Epithelial cell of proximal tubule (primary cell): ENCODE results near the gene EML1. TPM values are rescaled to one million over a fixed set of nuclear protein-coding genes. Genes with fewer than 3 reads are reported as not detected.
A peak's percentile ranks its signal among the peaks of the same experiment; 100 is the strongest.

Experiments used
- DNase-seq: peaks from one replicate; pipeline ENCODE4 v3.0.0-alpha.2; 2011; ENCODE audit warnings: low read depth
- H3K4me3 ChIP-seq: 2 replicates; pipeline ENCODE4 v1.5.1; 2011; ENCODE audit warnings: low read depth, mild to moderate bottlenecking, low read length
- CTCF ChIP-seq: conservative IDR thresholded peaks from 2 replicates; pipeline ENCODE4 v1.5.1; 2012; ENCODE audit warnings: low read depth, mild to moderate bottlenecking, low read length
- total RNA-seq: library from RNA; depleted of rRNA; stranded (reverse); fragments of >200 nt; gene quantifications from 2 replicates; pipeline ENCODE4 v1.2.3, GENCODE V29; 2015

The EML1 gene
- total RNA-seq, 1 donor from 2014 or later = 25.1 TPM

- TF ChIP-seq CTCF = no peak
- no peak for DNase-seq
- no peak overlapping the region for H3K4me3 ChIP-seq
Observed at GRCh38 chr14:99817331-99817730, 24.1 kb downstream of the EML1 start.

DNA sequence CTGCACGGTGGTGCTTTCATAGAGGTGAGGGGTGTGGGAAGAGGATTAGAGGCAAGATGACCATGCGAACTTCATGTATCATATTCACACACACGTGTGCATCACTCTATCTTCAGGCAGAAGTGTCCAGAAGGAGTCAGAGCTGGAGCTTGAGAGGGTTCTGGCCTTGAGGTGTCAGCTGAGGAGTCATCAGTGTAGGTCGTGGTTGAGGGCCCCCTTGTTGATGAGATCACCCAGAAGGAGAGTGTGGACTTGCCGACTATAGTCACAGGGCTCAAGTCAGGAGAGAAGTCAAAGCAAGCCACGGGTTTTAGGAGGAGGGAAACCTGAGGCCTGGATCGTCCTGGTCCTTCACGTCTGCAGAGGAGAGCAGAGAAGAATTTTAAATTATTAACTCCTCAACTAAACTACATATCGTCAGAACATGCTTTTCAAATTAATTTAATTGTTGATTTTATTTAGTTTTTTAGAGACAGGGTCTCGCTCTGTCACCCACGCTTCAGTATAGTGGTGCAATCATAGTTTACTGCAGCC is 25.4 kb downstream of the EML1 start:
- no peak for TF ChIP-seq CTCF
- no peak overlapping the region for H3K4me3 ChIP-seq
- peak; percentile 15 for DNase-seq

- H3K4me3 ChIP-seq = no peak overlapping the region
- no peak for TF ChIP-seq CTCF
- no peak for DNase-seq
Observed at GRCh38 chr14:99819514-99819913, 26.3 kb downstream of the EML1 start.

- no peak for DNase-seq
- no peak for TF ChIP-seq CTCF
- no peak overlapping the region for H3K4me3 ChIP-seq
Observed at GRCh38 chr14:99820702-99821331, 27.6 kb downstream of the EML1 start.

DNA sequence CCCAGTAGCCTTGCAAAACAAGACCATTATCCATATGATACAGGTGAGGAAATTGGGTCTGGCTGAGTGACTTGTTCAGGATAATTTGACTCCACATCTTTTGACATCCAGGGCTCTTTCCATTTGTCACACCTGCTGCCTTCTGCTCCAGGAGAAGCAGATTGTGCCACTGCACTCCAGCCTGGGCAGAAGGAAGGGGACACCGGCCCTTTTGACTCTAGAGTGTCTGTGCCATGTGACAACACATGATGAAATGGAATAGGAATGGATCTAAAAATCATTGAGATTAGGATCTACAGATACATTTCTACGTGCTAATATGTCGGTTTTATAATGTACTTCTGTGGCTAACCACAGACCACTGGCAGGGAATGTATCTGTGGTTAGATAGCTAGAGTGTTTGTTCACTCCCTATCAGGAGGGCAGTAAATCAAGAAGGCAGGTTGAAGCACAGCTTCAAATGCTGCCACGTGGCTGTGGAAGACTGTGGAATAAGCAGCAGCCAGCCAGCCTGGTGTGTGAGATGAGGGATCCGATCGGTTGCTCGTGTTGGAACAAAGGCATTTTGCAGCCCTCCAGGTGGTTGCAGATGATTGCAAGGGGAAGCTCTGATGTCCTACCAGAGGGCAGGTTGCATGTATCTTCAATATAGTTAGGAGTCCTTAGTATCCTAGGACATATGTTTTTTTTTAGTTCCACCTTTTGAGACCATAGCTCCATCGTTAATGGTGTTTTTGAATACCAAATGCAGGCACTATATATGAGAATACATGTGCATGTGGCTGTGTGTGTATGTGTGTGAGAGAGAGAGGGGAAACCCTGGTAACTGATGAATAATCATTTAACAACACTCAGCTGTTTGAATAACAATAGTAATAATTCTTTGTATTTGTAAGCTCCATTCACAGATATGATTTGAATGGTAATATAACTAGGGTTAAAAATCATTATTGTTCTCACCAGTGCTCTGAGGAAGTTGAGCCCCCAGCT is 28.6 kb downstream of the EML1 start:
- H3K4me3 ChIP-seq = no peak overlapping the region
- no peak for DNase-seq
- TF ChIP-seq CTCF = no peak

- H3K4me3 ChIP-seq = no peak overlapping the region
Observed at GRCh38 chr14:99822800-99823455, 29.7 kb downstream of the EML1 start.

More at GRCh38 chr14:99822800-99823455, 29.7 kb downstream of the EML1 start:
- no peak for DNase-seq
- TF ChIP-seq CTCF = no peak
